Activated CD4-positive, CD25-positive, alpha-beta regulatory T cell treated with anti-CD3 and anti-CD28 coated beads, Interleukin-2, amount 50 U/mL, for 72 hours (primary cell): ENCODE measurements around the gene PEX10.
"Not testable (repeated sequence)": the region's sequence is repeated elsewhere in the genome, so short reads cannot be mapped to it uniquely, and the experiment has no call there.

Experiments used
- DNase-seq: peaks from one replicate; pipeline ENCODE4 v3.0.0; 2021

The PEX10 gene

GRCh38 chr1:2442661-2443060, 30.3 kb upstream of the PEX10 start:
- DNase-seq, result no peak

GRCh38 chr1:2441746-2442145, 29.4 kb upstream of the PEX10 start:
- no peak for DNase-seq

GRCh38 chr1:2440346-2440745, 28.0 kb upstream of the PEX10 start:
- not testable (repeated sequence) for DNase-seq

- DNase-seq, result no peak
Measured at GRCh38 chr1:2439369-2439768, 27.0 kb upstream of the PEX10 start.

GRCh38 chr1:2438641-2439040, 26.3 kb upstream of the PEX10 start:
- DNase-seq, result no peak

- no peak for DNase-seq
Measured at GRCh38 chr1:2438038-2438437, 25.7 kb upstream of the PEX10 start.

- DNase-seq, result no peak
Measured at GRCh38 chr1:2437617-2438016, 25.3 kb upstream of the PEX10 start.

- DNase-seq, result no peak
Measured at GRCh38 chr1:2436876-2437275, 24.5 kb upstream of the PEX10 start.

- DNase-seq, result no peak
Measured at GRCh38 chr1:2435746-2436355, 23.5 kb upstream of the PEX10 start.

GRCh38 chr1:2435091-2435490, 22.7 kb upstream of the PEX10 start:
- no peak for DNase-seq

- DNase-seq, result no peak
Measured at GRCh38 chr1:2433936-2434655, 21.7 kb upstream of the PEX10 start.

- no peak for DNase-seq
Measured at GRCh38 chr1:2433196-2433595, 20.8 kb upstream of the PEX10 start.

GRCh38 chr1:2432441-2432844, 20.1 kb upstream of the PEX10 start:
- no peak for DNase-seq

GRCh38 chr1:2431518-2431917, 19.2 kb upstream of the PEX10 start:
- DNase-seq, result no peak

GRCh38 chr1:2431103-2431502, 18.7 kb upstream of the PEX10 start:
- no peak for DNase-seq

- no peak for DNase-seq
Measured at GRCh38 chr1:2430592-2430973, 18.2 kb upstream of the PEX10 start.

GRCh38 chr1:2429780-2430591, 17.6 kb upstream of the PEX10 start:
- DNase-seq, result peak; percentile 62

GRCh38 chr1:2428490-2428889, 16.1 kb upstream of the PEX10 start:
- no peak for DNase-seq

- no peak for DNase-seq
Measured at GRCh38 chr1:2427976-2428375, 15.6 kb upstream of the PEX10 start.

GRCh38 chr1:2427051-2427450, 14.7 kb upstream of the PEX10 start:
- no peak for DNase-seq

- DNase-seq, result no peak
Measured at GRCh38 chr1:2426540-2426939, 14.2 kb upstream of the PEX10 start.

- DNase-seq, result no peak
Measured at GRCh38 chr1:2425892-2426291, 13.5 kb upstream of the PEX10 start.

GRCh38 chr1:2422523-2422922, 10.2 kb upstream of the PEX10 start:
- DNase-seq, result no peak

GRCh38 chr1:2419416-2419815, 7.1 kb upstream of the PEX10 start:
- DNase-seq, result no peak
